ENCODE results near the gene ZFYVE16. TPM values are rescaled to one million over a fixed set of nuclear protein-coding genes. Genes with fewer than 3 reads are reported as not detected.

ZFYVE16 gene
- total RNA-seq, 1 experiment from 2014 or later, result 52.7 TPM

GRCh38 chr5:80495891-80496290 is 88.0 kb downstream of the ZFYVE16 start:
- H3K27ac Mint-ChIP-seq (ENCODE audit: unreplicated experiment), result no peak overlapping the region
- no peak for DNase-seq
- CTCF ChIA-PET, result no interaction called here
- BruUV-seq (replicated peaks), result no TSS peak
- H3K36me3 Mint-ChIP-seq (ENCODE audit: insufficient read depth, unreplicated experiment), result peaks cover 6% of the 10 kb centered on the region
- intact Hi-C loops (cut with micrococcal nuclease; ENCODE audit: unreplicated experiment), result no loop called here
- no peak for TF ChIP-seq CTCF (IDR thresholded peaks at IDR 0.05; ENCODE audit: unreplicated experiment)
- H3K27me3 Mint-ChIP-seq (ENCODE audit: unreplicated experiment), result no peaks in the 10 kb centered on the region
- no peaks in the 10 kb centered on the region for H3K9me3 Mint-ChIP-seq (ENCODE audit: low read depth, unreplicated experiment)
- H3K4me1 Mint-ChIP-seq (ENCODE audit: low read depth, unreplicated experiment), result peaks cover 24% of the 10 kb centered on the region
- H3K4me3 Mint-ChIP-seq (ENCODE audit: low read depth, unreplicated experiment), result no peak overlapping the region

GRCh38 chr5:80502800-80503199 is 94.9 kb downstream of the ZFYVE16 start:
- no TSS peak for BruUV-seq (replicated peaks)
- H3K4me1 Mint-ChIP-seq (ENCODE audit: low read depth, unreplicated experiment), result peaks cover 10% of the 10 kb centered on the region
- no peak for TF ChIP-seq CTCF (IDR thresholded peaks at IDR 0.05; ENCODE audit: unreplicated experiment)
- no peaks in the 10 kb centered on the region for H3K36me3 Mint-ChIP-seq (ENCODE audit: insufficient read depth, unreplicated experiment)
- H3K27ac Mint-ChIP-seq (ENCODE audit: unreplicated experiment), result peak overlapping the region; percentile 61
- no peak overlapping the region for H3K4me3 Mint-ChIP-seq (ENCODE audit: low read depth, unreplicated experiment)
- CTCF ChIA-PET, result interaction anchor here (1.4 kb wide), 1 partner anchor 15 kb away, joined by 3 read pairs; the partner anchor contains the start of gene FAM151B
- intact Hi-C loops (cut with micrococcal nuclease; ENCODE audit: unreplicated experiment), result no loop called here
- no peak for DNase-seq
- H3K9me3 Mint-ChIP-seq (ENCODE audit: low read depth, unreplicated experiment), result no peaks in the 10 kb centered on the region
- no peaks in the 10 kb centered on the region for H3K27me3 Mint-ChIP-seq (ENCODE audit: unreplicated experiment)

- CTCF ChIA-PET, result interaction anchor here (0.5 to 1.4 kb wide), 2 partner anchors 16 to 56 kb away, joined by 3 read pairs; partner anchors contain the start of gene FAM151B
- Mint-ChIP-seq H3K36me3 (ENCODE audit: insufficient read depth, unreplicated experiment) (no peaks in the 10 kb centered on the region), H3K4me1 (ENCODE audit: low read depth, unreplicated experiment) (peaks cover 10% of the 10 kb centered on the region), H3K4me3 (ENCODE audit: low read depth, unreplicated experiment) (no peak overlapping the region), H3K9me3 (ENCODE audit: low read depth, unreplicated experiment) (no peaks in the 10 kb centered on the region), H3K27ac (ENCODE audit: unreplicated experiment) (peak overlapping the region; percentile 61), H3K27me3 (ENCODE audit: unreplicated experiment) (no peaks in the 10 kb centered on the region)
- no TSS peak for BruUV-seq (replicated peaks)
- DNase-seq, result no peak
- TF ChIP-seq CTCF (IDR thresholded peaks at IDR 0.05; ENCODE audit: unreplicated experiment), result no peak
- intact Hi-C loops (cut with micrococcal nuclease; ENCODE audit: unreplicated experiment), result no loop called here
Measured at GRCh38 chr5:80503641-80504040, 95.8 kb downstream of the ZFYVE16 start.

GRCh38 chr5:80504833-80505232 is 97.0 kb downstream of the ZFYVE16 start:
- CTCF ChIA-PET, result interaction anchor here (0.8 kb wide), 1 partner anchor 929 kb away, joined by 3 read pairs; no protein-coding TSS in a partner anchor
- intact Hi-C loops (cut with micrococcal nuclease; ENCODE audit: unreplicated experiment), result no loop called here
- BruUV-seq (replicated peaks), result no TSS peak

More at GRCh38 chr5:80504833-80505232, 97.0 kb downstream of the ZFYVE16 start:
- Mint-ChIP-seq H3K4me3 (ENCODE audit: low read depth, unreplicated experiment) (no peak overlapping the region), H3K4me1 (ENCODE audit: low read depth, unreplicated experiment) (peaks cover 10% of the 10 kb centered on the region), H3K9me3 (ENCODE audit: low read depth, unreplicated experiment) (no peaks in the 10 kb centered on the region), H3K27me3 (ENCODE audit: unreplicated experiment) (no peaks in the 10 kb centered on the region), H3K36me3 (ENCODE audit: insufficient read depth, unreplicated experiment) (no peaks in the 10 kb centered on the region), H3K27ac (ENCODE audit: unreplicated experiment) (no peak overlapping the region)
- TF ChIP-seq CTCF (IDR thresholded peaks at IDR 0.05; ENCODE audit: unreplicated experiment), result no peak
- no peak for DNase-seq

All from Calu3 (cell line).